GM23338 (cell line): ENCODE measurements around the gene AGBL4. TPM values are rescaled to one million over a fixed set of nuclear protein-coding genes. Genes with fewer than 3 reads are reported as not detected.

ENCODE experiments used
- ATAC-seq: fragments of 200-7000 bp; cut with Tn5 transposase; 3 replicates; pipeline ENCODE4 v1.9.1; 2020
- DNase-seq: peaks from one replicate; pipeline ENCODE4 v3.0.0-alpha.2; 2015; ENCODE audit warnings: low spot score
- H2AFZ ChIP-seq: fragments of 200-600 bp; sonication (generic); 2 replicates; pipeline ENCODE4 v1.8.0; 2016; ENCODE audit warnings: antibody characterized with exemption, mild to moderate bottlenecking, moderate library complexity
- H3F3A ChIP-seq: fragments of 200-600 bp; sonication (generic); replicated peaks from 2 replicates; pipeline ENCODE4 v1.8.0; 2017; ENCODE audit warnings: antibody characterized with exemption, mixed run types, low read depth
- H3K27ac ChIP-seq: fragments of 200-600 bp; sonication (generic); 2 replicates; pipeline ENCODE4 v1.6.1; 2016; ENCODE audit warnings: low read depth
- H3K27me3 ChIP-seq: fragments of 200-600 bp; sonication (generic); 2 replicates; pipeline ENCODE4 v1.8.0; 2016; ENCODE audit warnings: mild to moderate bottlenecking, mixed run types, moderate library complexity; ENCODE audit not compliant: insufficient read depth
- H3K36me3 ChIP-seq: fragments of 200-600 bp; sonication (generic); 2 replicates; pipeline ENCODE4 v1.8.0; 2016; ENCODE audit warnings: mild to moderate bottlenecking; ENCODE audit not compliant: insufficient read depth
- H3K4me1 ChIP-seq: fragments of 200-600 bp; sonication (generic); 2 replicates; pipeline ENCODE4 v1.8.0; 2016; ENCODE audit warnings: mild to moderate bottlenecking, moderate library complexity; ENCODE audit not compliant: insufficient read depth
- H3K4me2 ChIP-seq: fragments of 200-600 bp; sonication (generic); 2 replicates; pipeline ENCODE4 v1.7.1; 2017; ENCODE audit warnings: mixed run types
- H3K4me3 ChIP-seq: fragments of 200-600 bp; sonication (generic); 2 replicates; pipeline ENCODE4 v1.6.1; 2016; ENCODE audit warnings: mixed run types
- H3K79me2 ChIP-seq: fragments of 200-600 bp; sonication (generic); replicated peaks from 2 replicates; pipeline ENCODE4 v1.8.0; 2017; ENCODE audit warnings: mild to moderate bottlenecking; ENCODE audit not compliant: insufficient read depth
- H3K9me2 ChIP-seq: fragments of 200-600 bp; sonication (generic); 2 replicates; pipeline ENCODE4 v1.8.0; 2017; ENCODE audit not compliant: insufficient read depth
- H4K20me1 ChIP-seq: fragments of 200-600 bp; sonication (generic); replicated peaks from 2 replicates; pipeline ENCODE4 v1.8.0; 2017; ENCODE audit warnings: mild to moderate bottlenecking; ENCODE audit not compliant: insufficient read depth
- H3K27ac Mint-ChIP-seq: 2 replicates; pipeline ENCODE4 v1.8.0; 2020; ENCODE audit warnings: inconsistent platforms, mild to moderate bottlenecking, moderate library complexity, mixed read lengths
- H3K27me3 Mint-ChIP-seq: 3 replicates; pipeline ENCODE4 v1.8.0; 2022; ENCODE audit warnings: low read depth, mild to moderate bottlenecking, moderate library complexity, mixed read lengths, inconsistent platforms; ENCODE audit not compliant: insufficient read depth, poor library complexity
- H3K36me3 Mint-ChIP-seq: 3 replicates; pipeline ENCODE4 v1.8.0; 2021; ENCODE audit warnings: low read depth, mild to moderate bottlenecking, inconsistent platforms, moderate library complexity, mixed read lengths
- H3K4me1 Mint-ChIP-seq: 3 replicates; pipeline ENCODE4 v1.8.0; 2020; ENCODE audit warnings: mild to moderate bottlenecking, inconsistent platforms, mixed read lengths
- H3K4me3 Mint-ChIP-seq: 3 replicates; pipeline ENCODE4 v1.8.0; 2021; ENCODE audit warnings: moderate library complexity, mild to moderate bottlenecking, inconsistent platforms, mixed read lengths
- H3K9me3 Mint-ChIP-seq: 3 replicates; pipeline ENCODE4 v1.8.0; 2020; ENCODE audit warnings: moderate library complexity, mild to moderate bottlenecking, inconsistent platforms, mixed read lengths
- JUNB ChIP-seq: IDR thresholded peaks from one replicate; pipeline ENCODE4 v1.6.1; 2016; ENCODE audit warnings: antibody characterized with exemption; ENCODE audit not compliant: unreplicated experiment
- NANOG ChIP-seq: IDR thresholded peaks from 2 replicates; pipeline ENCODE4 v1.6.1; 2016; ENCODE audit warnings: antibody characterized with exemption, borderline replicate concordance
- POLR2AphosphoS5 ChIP-seq: IDR thresholded peaks from 2 replicates; pipeline ENCODE4 v1.6.1; 2016; ENCODE audit warnings: antibody characterized with exemption, low read depth
- STAT1 ChIP-seq: IDR thresholded peaks from one replicate; pipeline ENCODE4 v1.6.1; 2016; ENCODE audit warnings: antibody characterized with exemption; ENCODE audit not compliant: unreplicated experiment
- ZNF114 ChIP-seq: fragments of 250-450 bp; sonication (Bioruptor Pico); IDR thresholded peaks from 2 replicates; pipeline ENCODE4 v1.5.0; 2020; ENCODE audit warnings: mild to moderate bottlenecking, moderate library complexity
- ZNF331 ChIP-seq: fragments of 250-450 bp; sonication (Bioruptor Pico); IDR thresholded peaks from 2 replicates; pipeline ENCODE4 v1.5.0; 2020; ENCODE audit warnings: low read depth, mild to moderate bottlenecking, moderate library complexity
- polyA plus RNA-seq: library from polyadenylated mRNA; unstranded; fragments of >200 nt; fragmentation: Nextera tagmentation; extraction: Ambion mirVana; gene quantifications from 2 replicates; pipeline ENCODE4 v1.2.1, GENCODE V29; 2016
- total RNA-seq: library from RNA; depleted of rRNA; stranded (reverse); fragments of >200 nt; shearing (Covaris generic); gene quantifications from 2 replicates; pipeline ENCODE4 v1.2.3, GENCODE V29; 2014
- TF ChIP-seq, protein P1 (sequence below): fragments of 250-450 bp; sonication (Bioruptor Pico); IDR thresholded peaks from 2 replicates; pipeline ENCODE4 v1.5.0; 2020; ENCODE audit warnings: mild to moderate bottlenecking, moderate library complexity

AGBL4 gene
- total and polyA plus RNA-seq, 2 experiments from 2014 or later: 0.91 to 1.5 TPM

DNA sequence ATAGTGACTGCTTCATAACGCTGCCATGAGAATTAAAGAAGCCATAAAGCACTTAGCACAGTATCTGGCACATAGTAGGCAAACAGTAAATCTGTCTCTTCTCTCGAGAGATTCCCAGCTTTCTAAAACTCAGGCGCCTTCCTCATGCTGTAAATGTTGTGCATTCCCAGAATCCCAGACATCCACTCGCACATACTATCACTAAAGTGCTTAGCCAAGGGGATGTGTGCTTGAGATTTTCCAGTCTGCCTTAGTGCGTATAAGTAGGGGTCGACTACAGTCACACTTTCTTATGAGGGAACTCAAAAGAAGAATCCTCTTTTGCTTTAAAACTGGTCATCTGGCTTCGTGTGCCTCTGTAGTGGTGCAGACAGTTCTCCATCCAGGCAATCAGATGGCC, 1453.2 kb downstream of the AGBL4 start (continued):
- TF ChIP-seq, protein P1, sequence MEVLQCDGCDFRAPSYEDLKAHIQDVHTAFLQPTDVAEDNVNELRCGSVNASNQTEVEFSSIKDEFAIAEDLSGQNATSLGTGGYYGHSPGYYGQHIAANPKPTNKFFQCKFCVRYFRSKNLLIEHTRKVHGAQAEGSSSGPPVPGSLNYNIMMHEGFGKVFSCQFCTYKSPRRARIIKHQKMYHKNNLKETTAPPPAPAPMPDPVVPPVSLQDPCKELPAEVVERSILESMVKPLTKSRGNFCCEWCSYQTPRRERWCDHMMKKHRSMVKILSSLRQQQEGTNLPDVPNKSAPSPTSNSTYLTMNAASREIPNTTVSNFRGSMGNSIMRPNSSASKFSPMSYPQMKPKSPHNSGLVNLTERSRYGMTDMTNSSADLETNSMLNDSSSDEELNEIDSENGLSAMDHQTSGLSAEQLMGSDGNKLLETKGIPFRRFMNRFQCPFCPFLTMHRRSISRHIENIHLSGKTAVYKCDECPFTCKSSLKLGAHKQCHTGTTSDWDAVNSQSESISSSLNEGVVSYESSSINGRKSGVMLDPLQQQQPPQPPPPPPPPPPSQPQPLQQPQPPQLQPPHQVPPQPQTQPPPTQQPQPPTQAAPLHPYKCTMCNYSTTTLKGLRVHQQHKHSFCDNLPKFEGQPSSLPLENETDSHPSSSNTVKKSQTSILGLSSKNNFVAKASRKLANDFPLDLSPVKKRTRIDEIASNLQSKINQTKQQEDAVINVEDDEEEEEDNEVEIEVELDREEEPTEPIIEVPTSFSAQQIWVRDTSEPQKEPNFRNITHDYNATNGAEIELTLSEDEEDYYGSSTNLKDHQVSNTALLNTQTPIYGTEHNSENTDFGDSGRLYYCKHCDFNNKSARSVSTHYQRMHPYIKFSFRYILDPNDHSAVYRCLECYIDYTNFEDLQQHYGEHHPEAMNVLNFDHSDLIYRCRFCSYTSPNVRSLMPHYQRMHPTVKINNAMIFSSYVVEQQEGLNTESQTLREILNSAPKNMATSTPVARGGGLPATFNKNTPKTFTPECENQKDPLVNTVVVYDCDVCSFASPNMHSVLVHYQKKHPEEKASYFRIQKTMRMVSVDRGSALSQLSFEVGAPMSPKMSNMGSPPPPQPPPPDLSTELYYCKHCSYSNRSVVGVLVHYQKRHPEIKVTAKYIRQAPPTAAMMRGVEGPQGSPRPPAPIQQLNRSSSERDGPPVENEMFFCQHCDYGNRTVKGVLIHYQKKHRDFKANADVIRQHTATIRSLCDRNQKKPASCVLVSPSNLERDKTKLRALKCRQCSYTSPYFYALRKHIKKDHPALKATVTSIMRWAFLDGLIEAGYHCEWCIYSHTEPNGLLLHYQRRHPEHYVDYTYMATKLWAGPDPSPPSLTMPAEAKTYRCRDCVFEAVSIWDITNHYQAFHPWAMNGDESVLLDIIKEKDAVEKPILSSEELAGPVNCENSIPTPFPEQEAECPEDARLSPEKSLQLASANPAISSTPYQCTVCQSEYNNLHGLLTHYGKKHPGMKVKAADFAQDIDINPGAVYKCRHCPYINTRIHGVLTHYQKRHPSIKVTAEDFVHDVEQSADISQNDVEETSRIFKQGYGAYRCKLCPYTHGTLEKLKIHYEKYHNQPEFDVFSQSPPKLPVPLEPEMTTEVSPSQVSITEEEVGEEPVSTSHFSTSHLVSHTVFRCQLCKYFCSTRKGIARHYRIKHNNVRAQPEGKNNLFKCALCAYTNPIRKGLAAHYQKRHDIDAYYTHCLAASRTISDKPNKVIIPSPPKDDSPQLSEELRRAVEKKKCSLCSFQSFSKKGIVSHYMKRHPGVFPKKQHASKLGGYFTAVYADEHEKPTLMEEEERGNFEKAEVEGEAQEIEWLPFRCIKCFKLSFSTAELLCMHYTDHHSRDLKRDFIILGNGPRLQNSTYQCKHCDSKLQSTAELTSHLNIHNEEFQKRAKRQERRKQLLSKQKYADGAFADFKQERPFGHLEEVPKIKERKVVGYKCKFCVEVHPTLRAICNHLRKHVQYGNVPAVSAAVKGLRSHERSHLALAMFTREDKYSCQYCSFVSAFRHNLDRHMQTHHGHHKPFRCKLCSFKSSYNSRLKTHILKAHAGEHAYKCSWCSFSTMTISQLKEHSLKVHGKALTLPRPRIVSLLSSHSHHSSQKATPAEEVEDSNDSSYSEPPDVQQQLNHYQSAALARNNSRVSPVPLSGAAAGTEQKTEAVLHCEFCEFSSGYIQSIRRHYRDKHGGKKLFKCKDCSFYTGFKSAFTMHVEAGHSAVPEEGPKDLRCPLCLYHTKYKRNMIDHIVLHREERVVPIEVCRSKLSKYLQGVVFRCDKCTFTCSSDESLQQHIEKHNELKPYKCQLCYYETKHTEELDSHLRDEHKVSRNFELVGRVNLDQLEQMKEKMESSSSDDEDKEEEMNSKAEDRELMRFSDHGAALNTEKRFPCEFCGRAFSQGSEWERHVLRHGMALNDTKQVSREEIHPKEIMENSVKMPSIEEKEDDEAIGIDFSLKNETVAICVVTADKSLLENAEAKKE: no peak
- no peak for TF ChIP-seq ZNF331 (CRISPR knock-in tag)
- TF ChIP-seq NANOG: no peak

- H3K27ac Mint-ChIP-seq: no peak overlapping the region
- no peaks in the 10 kb centered on the region; the same call in 2 of the 3 replicates for H3K9me3 Mint-ChIP-seq
- Histone ChIP-seq H3K27me3 (no peaks in the 10 kb centered on the region), H3K4me2 (no peak overlapping the region), H2AFZ (no peak overlapping the region), H3F3A (no peaks in the 10 kb centered on the region), H3K79me2 (no peaks in the 10 kb centered on the region), H4K20me1 (no peaks in the 10 kb centered on the region), H3K4me3 (no peak overlapping the region), H3K4me1 (peaks cover 3% of the 10 kb centered on the region; the same call in 1 of the 2 replicates), H3K27ac (no peak overlapping the region), H3K36me3 (no peaks in the 10 kb centered on the region), H3K9me2 (no peaks in the 10 kb centered on the region; the same call in 1 of the 2 replicates)
- no peaks in the 10 kb centered on the region for H3K36me3 Mint-ChIP-seq
- DNase-seq (no peak), ATAC-seq (no peak)
- no peaks in the 10 kb centered on the region for H3K27me3 Mint-ChIP-seq
- no peak overlapping the region for H3K4me3 Mint-ChIP-seq
- H3K4me1 Mint-ChIP-seq: peaks cover under 1% of the 10 kb centered on the region
- TF ChIP-seq POLR2AphosphoS5 (no peak), ZNF114 (CRISPR knock-in tag) (no peak), ZNF331 (CRISPR knock-in tag) (no peak), JUNB (no peak), STAT1 (no peak)
- TF ChIP-seq, protein P1: no peak
Observed at GRCh38 chr1:48568501-48568900, 1455.3 kb downstream of the AGBL4 start.
